ENCODE results near the gene WDTC1. TPM values are rescaled to one million over a fixed set of nuclear protein-coding genes. Genes with fewer than 3 reads are reported as not detected.

The WDTC1 gene
- total and polyA plus RNA-seq, 2 of the 8 experiments (the other 6 are each of a cell fraction or from before 2014, with no cell fraction given), result 7.5 to 18.7 TPM

GRCh38 chr1:27349784-27350662 is 115.6 kb downstream of the WDTC1 start (continued):
- TF ChIP-seq NRF1 (IDR thresholded peaks at IDR 0.05; ENCODE audit: low read depth, low read length) (no peak), CTBP2 (IDR thresholded peaks at IDR 0.05; ENCODE audit: borderline replicate concordance, insufficient read depth, insufficient read length, low read length) (no peak), ATF2 (IDR thresholded peaks at IDR 0.05; ENCODE audit: low read length) (no peak), SAP30 (IDR thresholded peaks at IDR 0.05; ENCODE audit: insufficient read depth, insufficient replicate concordance, low read length) (no peak), RAD21 (IDR thresholded peaks at IDR 0.05 in 1 of 2, conservative IDR thresholded peaks at IDR 0.05 in 1 of 2; ENCODE audit: low read depth in 2 of 2, low read length in 2 of 2) (no peak), TAF1 (IDR thresholded peaks at IDR 0.05; ENCODE audit: low read depth, low read length) (peak; percentile 29; the same call in 1 of the 2 replicates), HDAC2 (IDR thresholded peaks at IDR 0.05; ENCODE audit: borderline replicate concordance in 1 of 2, low read depth in 2 of 2, low read length in 2 of 2) (0 out of 4 replicates have a peak, but pooled peaks have one; percentile 3 to 62), RNF2 (IDR thresholded peaks at IDR 0.05; ENCODE audit: borderline replicate concordance, low read depth, low read length, missing control alignments, poor library complexity, severe bottlenecking) (peak; percentile 65), SRF (IDR thresholded peaks at IDR 0.05; ENCODE audit: low read depth, low read length) (no peak), BRCA1 (IDR thresholded peaks at IDR 0.05; ENCODE audit: low read depth, low read length) (no peak), MAFK (IDR thresholded peaks at IDR 0.05; ENCODE audit: low read depth, low read length) (no peak), TEAD4 (IDR thresholded peaks at IDR 0.05; ENCODE audit: low read depth, low read length) (no peak), BACH1 (IDR thresholded peaks at IDR 0.05; ENCODE audit: low read length) (no peak), CHD2 (IDR thresholded peaks at IDR 0.05; ENCODE audit: low read length) (no peak), SP2 (IDR thresholded peaks at IDR 0.05; ENCODE audit: low read length) (no peak), KDM4A (IDR thresholded peaks at IDR 0.05; ENCODE audit: low read depth, low read length, severe bottlenecking) (peak; percentile 29), ASH2L (IDR thresholded peaks at IDR 0.05; ENCODE audit: low read length) (peak; percentile 7), HDAC6 (IDR thresholded peaks at IDR 0.05; ENCODE audit: low read depth, low read length) (no peak), PHF8 (conservative IDR thresholded peaks at IDR 0.05; ENCODE audit: low read depth, low read length) (0 out of 2 replicates have a peak, but pooled peaks have one; percentile 4), SUZ12 (IDR thresholded peaks at IDR 0.05; ENCODE audit: low read length) (no peak), TBP (IDR thresholded peaks at IDR 0.05; ENCODE audit: low read depth, low read length) (no peak)
